NCI-H1930 (cell line): ENCODE data around the gene BHLHE41.

Source experiments
- DNase-seq, 2 experiments: peaks; one replicate each; lab custom pipeline; 2025; lab: John Stamatoyannopoulos, UW

Gene BHLHE41

DNA sequence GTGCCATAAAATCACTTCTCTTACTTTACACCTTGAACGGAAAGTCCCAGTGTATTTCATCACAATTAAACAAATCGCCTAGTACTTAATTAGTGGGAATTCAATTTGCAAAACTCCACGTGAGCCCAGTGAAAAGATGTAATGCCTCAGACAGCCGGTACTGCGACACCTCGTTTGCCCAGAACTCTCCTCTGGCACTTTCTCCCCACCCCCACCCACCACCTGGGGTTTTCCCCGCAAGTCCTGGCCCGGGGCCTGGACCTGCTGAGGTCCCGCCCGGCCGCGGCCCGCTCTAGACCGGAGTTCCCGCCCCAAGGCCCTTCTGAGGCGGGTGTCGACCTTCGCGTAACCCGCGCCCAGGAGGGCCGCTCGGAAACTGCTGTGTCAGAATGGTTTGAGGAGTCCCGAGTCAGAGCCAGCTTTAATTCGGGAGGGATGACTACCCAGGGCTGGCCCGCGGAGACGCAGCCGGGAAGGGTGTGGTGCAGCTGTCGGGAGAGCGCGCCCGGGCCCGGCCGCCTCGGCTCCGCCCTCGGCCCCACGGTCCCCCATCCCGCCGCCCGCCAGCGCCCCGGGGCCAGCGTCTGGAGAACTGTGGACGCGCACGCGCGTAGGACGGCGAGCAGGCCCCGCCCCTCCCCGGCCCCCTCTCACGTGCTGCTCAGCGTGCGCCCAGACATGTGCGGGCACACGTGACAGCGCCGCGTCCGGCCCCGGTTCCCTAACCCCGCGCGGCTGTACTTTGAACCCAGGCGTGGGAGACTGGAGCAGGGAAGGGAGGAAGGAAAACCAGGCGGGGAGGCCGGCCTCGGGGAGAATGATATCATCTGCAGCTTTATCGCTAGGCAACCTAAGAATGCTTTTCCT is 10.8 kb downstream of the BHLHE41 start:
- peak; percentile 64 to 85 for DNase-seq

DNA sequence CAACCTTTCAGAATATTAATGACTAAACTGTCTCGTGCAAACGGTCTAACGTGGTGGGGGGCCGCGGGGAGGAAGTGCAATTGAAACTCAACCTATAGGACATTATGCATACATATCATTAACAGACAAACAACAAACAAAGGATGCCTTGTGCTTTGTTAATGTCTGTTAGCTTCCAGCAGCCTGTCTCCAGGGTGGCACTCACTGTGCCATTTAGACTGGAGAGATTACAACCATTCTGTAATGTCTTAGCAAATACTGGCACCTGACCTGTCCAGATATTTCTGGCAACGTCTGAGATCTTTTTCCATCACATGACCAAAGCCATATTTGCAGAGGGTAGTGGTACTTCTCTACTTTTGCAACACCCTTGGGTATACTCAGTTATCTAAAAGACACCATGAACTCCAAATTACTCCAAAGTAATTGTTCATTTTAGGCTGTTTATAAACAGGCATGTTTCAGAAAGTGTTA is 11.6 kb downstream of the BHLHE41 start:
- peak; percentile 60 to 66 for DNase-seq

DNA sequence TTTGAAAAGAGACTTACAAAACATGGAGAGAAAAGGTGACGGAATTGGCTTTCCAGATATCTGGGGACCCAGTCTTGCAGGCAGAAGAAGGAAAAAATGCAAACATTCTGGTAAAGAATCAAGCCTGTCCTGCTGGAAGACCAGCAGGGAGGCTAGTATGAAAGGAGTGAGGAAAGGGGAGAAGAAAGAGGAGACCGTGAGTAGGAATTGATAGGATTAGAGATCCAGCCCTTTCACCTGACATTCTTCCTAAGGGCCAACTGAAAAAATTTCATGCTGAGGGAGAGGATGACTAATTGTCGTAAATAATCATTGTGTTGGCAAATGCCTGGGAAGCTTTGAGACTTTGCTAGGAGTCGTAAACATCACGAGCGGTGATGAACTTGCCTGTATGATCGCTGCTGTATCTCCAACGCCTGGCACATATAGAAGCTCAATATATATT is 12.1 kb downstream of the BHLHE41 start:
- DNase-seq = peak in 1 of 2 experiments; percentile 52

DNA sequence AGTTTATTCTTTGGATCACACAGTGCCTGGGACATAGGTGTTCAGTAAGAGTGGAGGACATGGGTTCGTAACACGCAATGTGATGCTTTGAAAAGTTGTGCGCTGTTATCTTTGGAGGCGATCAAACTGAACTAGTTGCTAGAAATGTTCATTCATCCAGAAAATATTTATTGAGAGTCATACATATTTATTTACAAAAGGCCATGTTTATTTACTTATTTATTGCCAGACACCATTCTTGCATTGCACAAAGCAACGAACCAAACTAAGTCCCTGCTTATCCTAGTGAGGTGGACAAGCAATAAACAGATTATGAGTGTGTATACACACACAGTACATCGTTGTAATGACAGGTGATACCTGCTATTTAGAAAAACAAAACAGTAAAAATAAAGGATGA is 12.6 kb downstream of the BHLHE41 start:
- DNase-seq = no peak

DNA sequence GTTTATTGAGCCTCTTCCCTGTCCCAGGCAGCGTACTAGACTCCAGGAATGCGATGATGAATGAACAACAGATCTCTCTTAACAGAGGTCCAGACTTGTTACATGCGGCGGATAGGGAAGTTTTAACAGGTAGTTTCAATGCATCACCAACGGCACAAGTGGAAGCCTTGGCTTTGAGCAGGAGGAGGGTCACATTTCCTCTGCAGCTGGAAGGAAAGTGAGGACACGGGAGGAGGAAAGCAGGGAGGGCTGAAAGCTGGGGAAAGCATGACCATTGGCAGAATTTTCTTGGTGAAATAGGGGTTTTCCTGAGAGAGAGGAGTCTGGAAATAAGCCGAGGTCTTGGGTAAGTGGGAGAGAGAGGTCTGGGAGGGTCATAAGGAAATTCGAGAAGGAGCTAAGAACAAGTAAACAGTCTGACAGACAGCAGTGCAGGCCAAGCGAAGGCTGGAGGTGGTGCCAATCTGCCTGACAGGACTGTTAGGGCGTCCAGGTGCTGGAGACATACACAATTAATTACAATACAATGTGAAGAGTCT is 15.4 kb downstream of the BHLHE41 start:
- DNase-seq = no peak

DNA sequence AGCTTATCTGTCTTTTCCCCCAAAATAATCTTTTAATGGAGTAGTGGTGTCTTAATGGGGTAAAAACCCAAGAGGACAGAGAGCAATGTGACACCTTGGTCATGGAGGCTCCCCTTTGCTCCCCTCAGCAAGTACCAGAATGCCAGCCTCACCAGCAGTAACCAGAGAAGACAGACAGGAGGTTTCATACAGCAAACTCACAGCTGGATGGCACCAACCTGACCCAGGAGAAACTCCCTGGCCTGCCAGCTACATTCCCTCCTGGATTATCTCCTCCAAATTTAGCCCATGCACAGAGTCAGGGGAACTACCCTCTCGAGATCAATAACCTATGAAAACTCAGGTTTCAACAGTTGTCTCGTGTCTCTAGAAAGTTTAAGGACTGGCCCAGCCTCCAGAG is 15.9 kb downstream of the BHLHE41 start:
- no peak for DNase-seq

DNA sequence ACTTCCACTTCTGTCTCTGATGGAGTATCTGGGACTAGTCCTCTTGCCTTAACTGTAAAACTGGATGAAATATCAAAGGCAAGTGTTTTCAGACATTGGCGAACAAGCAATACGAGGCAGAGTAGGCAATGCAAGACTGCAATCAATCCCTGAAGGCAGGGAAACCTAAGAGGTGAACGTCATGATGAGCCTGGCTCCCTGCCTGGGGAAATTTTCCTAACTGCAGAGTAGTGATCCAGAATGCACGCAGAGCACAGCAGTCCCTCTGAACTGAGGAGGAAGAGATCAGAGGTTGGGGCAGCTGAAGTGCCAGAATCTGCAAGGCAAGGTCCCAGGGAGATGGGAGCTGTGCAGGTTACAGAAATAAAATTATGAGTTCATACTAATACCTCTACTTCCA is 18.5 kb downstream of the BHLHE41 start:
- DNase-seq = no peak

DNA sequence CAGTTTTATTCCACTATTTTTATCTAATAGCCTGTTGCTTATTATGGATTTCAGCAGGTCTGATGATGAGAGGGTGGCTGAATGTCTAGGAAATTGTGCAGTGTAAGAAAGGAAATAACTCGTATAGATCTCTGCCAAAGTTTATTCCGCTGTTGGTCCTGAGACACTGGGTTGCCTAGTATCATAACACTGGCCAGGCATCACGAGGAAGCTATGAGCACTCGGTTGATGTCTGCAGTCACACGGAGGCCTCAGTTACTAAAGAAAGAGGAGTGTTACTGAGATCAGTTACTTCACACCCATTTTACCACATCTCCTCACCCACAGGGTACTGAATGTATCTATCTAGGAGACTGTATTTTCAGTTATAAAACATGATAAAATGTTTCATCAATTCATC is 21.9 kb downstream of the BHLHE41 start:
- no peak for DNase-seq

DNA sequence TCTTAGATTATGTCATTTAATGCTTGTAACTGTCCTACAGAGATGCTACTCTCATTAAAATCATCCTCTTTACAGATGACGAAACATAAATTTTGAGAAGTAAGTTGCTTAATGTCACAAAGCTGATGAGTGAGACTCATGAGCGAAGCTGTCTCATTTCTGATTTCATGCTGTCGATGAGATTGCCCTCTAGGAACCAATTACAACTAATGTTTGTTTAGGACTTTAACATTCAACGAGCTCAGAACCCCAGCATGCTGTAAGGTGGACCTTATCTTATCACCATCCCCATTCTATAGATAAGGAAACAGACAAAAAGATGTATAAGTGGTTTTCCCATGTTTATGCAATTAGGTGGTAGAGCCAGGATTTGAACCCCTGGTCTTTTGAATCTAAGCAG is 23.1 kb downstream of the BHLHE41 start:
- DNase-seq = no peak

DNA sequence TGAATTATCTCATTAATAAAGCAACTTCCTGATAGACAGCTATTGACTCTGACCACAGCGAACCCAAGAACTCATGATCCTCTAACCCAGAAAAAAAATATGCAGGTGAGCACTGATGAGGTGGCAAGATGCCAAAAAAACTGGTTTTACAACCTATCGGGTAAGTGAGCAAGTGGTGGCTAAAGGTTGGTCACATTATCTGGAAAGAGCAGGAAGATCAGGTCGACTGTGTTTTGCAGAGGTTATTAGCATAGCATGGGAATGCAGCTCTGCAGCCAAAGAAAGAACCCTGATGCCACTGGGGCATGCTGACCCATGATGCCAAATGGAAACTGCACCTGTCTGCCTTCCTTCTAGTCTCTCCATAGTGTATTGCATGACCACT is 23.5 kb downstream of the BHLHE41 start:
- no peak for DNase-seq

DNA sequence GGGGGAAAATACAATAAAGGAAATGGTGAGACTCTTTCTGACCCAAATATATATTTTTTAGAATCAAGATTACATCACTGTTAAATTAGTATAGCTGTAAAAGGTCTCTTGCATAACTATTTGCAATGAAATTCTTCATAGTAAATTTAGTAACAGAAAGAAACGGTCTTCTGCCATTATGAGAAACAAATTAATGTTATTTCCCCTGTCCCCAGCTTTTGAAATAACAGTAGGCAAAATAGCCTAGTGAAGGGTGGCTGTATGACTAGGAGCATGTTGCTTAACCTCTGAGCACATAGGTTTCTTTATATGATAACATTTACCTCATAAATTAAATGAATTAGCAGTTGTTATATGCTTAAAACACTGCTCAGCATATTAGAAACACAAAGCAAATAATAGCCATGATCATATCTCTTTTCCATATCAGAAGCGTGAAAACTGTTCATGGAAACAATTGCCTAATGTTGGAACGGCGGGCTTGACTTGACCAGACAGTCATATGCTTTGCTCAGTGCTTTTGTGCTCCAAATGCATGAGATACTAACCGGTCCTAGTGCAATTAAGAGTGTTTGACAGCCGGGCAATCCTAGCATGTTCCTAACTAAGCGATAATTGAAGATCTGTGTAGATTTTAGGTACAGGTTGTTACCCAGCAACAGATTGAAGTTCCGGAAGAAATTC is 24.0 kb downstream of the BHLHE41 start:
- DNase-seq = no peak

DNA sequence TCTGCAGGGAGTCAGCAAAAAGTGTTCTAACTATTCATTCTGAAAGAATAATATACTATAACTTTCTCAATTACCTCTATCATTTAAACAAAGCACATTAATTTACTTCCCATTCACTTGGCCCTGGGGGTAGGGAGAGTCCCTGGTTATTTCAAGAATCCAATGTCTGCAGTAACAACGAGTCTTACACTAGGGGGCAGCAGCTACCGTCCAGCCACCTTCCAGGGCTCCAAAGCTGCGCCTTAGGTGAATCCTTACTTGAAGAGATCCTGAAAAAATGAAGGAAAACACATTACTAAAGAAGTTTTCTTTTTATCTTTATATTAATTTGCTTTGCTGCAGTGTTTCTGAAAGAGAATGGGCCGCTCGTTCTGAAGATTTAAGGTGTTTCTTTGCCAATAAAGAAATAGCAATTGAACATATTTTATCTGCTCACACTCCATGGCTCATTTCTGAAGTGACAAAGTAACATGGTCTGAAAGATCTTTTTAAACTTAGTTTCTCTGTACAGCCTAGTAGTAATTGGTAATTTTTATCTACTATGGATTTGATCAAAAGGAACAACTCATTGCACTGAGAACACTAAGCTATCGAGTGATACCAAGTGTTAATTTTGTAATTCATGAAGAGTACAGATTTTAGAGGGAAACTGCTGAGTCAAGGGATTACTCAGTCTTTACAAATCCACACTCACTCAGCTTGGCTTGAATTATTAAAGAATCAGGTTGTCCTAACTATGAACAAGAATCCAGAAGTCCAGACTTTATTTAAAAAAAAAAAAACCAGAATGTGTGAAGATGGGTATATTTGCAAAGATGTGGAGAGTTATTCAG is 27.6 kb downstream of the BHLHE41 start:
- peak; percentile 34 to 55 for DNase-seq

DNA sequence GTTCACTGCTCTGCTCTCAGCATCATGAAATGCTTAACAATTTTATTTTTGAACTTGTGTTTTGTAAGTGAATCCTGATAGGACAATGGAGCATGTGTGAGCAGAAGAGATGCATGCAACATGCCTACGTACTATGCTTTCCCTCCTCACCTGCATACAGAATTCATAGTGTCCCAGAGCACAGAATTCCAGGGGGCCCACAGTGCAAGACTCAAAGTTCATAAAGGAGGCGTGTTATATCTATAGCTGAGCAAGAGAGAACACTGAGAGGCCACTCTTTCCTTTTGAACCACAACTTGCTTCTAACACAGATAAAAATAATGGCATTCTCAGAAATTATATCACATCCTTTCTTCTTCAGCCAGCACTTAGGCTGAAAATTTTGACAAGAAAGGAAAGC is 28.8 kb downstream of the BHLHE41 start:
- DNase-seq = no peak

DNA sequence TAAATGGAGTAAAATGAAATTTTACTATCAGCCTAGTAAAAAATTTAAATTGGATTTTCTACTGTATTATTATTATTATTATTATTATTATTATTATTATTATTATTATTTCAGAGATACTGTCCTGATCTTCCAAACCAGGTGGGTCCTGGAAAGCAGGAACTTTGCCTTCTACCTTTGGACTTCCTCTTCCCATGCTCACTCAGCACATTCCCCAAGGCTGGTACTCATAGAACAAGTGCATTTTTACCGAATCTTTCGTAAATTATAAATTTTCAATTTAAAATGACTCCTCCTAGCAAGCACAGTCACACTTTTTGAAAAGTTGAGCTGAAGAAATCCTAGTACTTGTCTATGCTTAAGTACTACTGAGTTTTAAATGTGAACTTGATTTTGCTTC is 29.7 kb downstream of the BHLHE41 start:
- no peak for DNase-seq

DNA sequence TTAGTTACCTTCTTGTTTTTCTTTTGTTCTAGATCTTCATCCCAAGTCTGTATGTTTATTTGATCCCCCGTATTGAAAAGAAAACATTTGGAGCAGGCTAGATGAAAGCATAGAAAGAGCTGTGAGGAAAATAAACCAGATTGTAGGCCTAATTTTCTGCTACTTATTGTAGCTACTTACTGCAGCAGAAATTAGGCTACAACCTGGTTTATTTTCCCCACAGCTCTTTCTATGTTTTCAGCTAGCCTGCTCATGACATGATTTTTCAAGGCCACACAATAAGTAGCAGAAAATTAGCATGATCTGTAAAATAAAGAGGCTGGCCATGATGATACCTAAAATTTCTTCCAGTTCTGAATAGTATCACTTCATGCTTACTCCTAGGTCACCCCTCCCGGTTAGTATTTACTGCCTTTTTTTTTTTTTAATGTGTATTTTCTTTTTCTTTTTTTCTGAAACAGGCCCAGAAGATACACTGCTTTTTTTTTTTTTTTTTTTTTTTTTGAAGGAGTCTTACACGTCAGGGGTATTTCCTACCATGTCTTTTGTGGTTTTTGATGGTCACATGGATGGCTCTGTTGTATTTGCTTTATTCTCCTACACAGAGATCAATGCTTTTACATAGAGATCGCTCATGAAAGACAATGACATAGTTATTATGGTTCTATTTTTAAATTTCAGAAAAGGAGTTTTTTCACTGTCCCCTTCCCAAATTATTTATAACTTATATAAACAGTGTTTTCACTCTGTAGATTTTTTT is 32.3 kb downstream of the BHLHE41 start:
- no peak for DNase-seq

DNA sequence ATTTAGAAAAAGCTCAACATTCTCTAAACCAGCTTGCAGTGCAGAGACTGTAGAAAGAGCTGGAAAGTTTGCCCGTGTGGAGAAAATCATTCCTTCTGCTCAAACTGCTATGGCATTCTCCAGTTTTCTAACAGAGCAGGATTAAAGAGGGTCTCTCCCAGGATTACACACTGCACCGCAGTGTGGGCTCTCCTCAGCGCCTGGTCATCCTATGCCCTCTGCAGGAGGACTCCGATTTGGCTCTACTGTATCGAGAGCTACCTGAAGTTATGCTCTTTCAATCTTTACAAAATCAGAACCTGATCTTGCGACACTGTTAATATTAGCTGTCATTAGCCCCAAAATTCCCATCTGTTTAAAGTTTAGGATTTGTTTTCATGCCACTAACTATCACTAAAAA is 33.0 kb downstream of the BHLHE41 start:
- no peak for DNase-seq

DNA sequence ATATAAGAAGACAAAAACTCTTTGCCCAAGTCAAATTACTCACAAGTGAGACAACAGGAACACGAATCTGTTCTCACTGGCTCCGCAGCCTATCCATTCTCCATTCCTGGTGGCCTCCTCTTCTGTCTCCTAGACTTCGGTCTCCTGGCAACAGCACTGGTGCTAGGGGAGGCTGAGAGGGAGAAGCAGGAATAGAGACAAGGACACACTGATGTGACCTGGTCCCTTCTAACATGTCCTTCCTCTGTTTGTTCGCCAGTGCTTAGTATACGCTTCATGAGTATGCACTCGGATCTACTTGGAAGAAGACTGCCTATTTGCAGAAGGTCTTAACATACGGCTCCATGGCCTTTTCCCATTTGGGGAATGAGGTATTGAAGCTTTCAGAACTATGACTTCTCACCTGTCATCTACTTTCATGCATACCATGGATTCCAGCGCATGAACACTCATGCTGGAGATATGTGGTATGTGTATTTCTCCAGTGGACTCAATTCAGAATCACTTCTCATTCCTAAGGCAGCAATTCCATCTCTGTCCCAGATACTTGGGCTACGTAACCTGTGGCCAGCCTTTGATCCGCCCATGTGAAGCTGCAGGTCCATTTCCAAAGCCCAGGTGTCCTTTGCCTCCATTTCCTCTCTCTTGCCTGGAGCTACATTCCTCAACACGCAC is 33.9 kb downstream of the BHLHE41 start:
- DNase-seq = no peak

DNA sequence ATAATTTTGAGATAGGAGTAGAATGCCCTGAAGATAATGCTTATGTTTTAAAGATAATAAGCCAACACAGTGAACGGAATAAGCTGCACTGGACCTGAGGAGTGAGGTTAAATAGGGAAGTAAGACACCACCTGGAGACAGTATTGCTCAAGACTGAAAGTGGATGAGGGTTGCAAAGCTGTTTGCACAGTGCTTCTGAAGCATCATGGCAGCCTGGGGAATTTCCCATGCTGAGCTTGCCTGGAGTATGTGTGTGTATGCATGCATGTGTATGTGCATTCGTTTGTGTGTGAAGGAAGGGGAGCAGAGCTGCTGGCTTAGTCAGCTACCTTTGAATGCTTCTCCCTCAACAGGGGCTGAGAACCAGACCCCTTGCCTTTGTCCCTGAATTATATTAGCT is 35.8 kb downstream of the BHLHE41 start:
- DNase-seq = no peak

DNA sequence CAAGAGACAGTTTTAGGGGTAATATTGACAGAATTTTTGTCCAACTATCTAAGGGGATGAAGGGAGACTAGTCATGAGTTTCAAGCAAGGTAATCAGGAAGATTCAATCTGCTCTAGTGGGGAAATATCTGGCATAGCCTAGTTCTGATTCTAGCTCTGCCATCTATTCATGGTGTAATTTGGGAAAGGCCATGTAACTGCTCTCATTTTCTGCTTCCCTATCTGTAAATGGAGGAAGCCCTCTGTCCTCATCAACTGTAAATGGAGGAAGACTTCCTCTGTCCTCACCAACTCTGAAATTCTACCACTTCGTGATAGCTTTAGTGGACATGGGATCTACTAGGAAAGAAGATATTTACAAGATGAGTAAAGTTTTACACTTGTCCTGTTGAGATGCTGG is 37.9 kb downstream of the BHLHE41 start:
- no peak for DNase-seq

DNA sequence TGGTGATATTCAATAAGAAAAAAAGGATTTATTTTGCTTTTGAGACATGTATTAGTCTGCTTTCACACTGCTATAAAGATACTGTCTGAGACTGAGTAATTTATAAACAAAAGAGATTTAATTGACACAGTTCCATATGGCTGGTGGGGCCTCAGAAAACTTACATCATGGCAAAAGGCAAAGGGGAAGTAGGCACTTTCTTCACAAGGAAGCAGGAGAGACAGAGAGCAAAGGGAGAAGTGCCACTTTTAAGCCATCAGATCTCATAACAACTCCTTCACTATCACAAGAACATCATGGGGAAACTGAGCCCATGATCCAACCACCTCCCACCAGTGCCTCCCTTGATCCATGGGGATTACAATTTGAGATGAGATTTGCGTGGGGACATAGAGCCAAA is 43.9 kb downstream of the BHLHE41 start:
- DNase-seq = no peak
